OCI-M2 (cell line): Measurements from ENCODE around the gene HPSE2.

Experiments
- DNase-seq: peaks from one replicate; lab custom pipeline; 2025; ENCODE audit not compliant: unreplicated experiment; lab: John Stamatoyannopoulos, UW

HPSE2 gene

DNA sequence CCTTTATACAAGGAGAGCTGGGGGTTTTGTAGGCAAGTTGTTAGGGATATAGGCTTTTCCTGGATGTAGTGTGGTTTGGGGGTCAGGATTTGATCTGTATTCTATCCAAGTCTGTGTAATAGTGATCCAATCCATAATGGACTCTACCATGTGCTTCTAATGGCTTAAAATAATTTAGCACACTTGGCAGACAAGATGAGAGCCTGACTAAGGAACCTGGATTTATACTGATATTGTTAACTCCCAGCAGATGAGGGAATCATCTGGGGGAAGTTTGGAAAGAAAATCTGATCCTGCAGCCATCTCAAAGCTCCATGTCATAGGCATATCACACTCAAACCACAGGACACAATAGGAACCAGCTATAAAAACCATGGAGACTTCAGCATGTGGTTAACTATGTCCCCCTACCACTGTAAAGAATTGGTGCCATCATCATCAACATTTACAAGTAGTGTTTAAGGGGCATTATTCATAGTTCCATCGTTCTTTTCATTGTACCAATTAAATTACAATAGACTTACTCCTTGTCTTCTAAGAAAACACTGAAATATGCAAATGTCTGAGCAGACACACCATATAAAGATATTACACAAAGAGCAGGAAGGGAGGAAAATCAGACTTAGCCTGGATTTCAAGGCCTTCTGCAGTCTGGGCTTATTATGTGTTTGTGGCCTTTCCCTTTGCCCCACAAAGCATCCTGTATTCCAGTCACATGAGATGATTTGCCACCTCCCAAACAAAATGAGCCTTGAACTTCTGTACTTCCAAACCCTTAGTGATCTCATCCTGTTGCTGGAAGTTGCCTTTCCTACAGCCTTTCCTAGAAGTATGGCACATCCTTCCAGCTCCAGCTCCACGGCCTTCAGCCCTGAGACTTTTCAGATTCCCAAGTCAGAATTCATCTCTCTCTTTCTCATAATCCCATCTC is 766.4 kb downstream of the HPSE2 start:
- no peak for DNase-seq

GRCh38 chr10:98467506-98468318 is 767.9 kb downstream of the HPSE2 start:
- DNase-seq = peak; percentile 90

- DNase-seq = peak; percentile 90
Observed at GRCh38 chr10:98466861-98467505, 768.7 kb downstream of the HPSE2 start.

DNA sequence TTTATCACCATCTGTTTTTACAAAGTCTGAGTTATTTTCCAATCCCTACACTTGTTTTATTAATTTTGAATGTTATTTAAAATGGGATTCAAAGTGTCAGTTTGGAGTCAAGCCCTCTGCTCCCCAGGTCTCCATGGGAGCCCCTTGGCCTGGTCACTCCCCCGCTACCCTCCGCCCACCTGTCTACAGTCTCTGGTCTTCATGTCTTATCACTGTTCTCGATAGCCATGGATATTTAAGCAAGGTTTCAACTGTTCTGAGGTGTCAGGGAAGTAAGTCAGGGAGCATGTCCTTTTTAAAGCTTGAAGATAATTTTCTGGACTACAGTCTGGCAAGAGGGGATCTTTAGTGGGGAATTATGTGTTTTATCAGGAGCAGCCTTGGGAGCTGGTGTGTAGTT is 769.8 kb downstream of the HPSE2 start:
- no peak for DNase-seq

- DNase-seq = no peak
Observed at GRCh38 chr10:98463976-98464754, 771.5 kb downstream of the HPSE2 start.

DNA sequence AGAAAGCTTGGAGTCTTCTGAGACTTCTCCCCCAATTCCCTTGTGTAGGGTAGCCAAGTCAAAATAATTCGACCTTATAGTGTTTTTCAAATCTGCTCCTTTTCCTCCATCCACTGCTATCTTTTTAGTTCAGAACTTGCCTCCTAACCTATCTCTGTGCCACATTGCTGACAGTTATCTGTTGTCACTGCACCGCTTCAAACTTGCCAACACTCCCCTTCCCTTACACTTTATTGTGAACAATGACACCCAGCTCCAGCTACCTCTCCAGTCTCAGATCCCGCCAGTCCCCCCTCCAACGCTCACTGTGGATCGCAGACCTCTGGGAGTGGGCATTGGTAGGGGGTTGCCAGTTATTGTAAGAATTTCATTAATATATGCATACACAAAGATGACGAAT is 772.6 kb downstream of the HPSE2 start:
- DNase-seq = peak; percentile 44

GRCh38 chr10:98461500-98461842 is 774.2 kb downstream of the HPSE2 start:
- no peak for DNase-seq

DNA sequence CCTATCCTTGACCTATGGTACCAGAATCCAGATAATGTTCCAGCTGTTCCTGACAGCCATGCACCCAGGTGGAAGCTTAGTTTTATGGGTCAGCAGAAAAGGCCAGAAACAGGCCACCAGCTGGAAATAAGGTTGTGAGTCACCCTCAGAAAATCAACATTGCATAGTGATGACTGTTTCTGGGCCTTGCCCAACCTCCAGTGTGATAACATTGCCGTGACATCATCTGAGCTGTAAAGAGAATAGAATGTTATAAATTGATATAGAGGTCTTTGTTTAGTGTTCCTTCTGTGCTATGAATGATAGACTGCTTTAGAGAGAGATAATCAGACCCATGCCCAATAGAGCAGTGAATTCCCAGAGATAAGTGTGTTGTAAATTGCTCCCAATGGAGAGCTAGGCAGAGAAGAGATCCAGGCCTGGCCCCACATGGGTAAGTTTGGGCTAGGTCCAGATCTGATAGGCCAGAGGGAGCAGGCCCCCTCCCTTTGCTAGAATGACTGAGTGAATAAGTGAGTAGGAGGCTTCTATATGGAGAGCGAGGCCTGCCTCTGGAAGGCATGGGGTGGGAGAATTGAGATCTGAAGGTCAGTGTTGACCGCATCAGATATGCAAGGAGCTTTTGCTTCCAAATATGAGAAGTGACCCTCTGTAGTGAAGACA is 774.7 kb downstream of the HPSE2 start:
- DNase-seq = peak; percentile 98

- DNase-seq = no peak
Observed at GRCh38 chr10:98458809-98459784, 776.6 kb downstream of the HPSE2 start.

GRCh38 chr10:98457721-98458120 is 777.9 kb downstream of the HPSE2 start:
- DNase-seq = no peak

DNA sequence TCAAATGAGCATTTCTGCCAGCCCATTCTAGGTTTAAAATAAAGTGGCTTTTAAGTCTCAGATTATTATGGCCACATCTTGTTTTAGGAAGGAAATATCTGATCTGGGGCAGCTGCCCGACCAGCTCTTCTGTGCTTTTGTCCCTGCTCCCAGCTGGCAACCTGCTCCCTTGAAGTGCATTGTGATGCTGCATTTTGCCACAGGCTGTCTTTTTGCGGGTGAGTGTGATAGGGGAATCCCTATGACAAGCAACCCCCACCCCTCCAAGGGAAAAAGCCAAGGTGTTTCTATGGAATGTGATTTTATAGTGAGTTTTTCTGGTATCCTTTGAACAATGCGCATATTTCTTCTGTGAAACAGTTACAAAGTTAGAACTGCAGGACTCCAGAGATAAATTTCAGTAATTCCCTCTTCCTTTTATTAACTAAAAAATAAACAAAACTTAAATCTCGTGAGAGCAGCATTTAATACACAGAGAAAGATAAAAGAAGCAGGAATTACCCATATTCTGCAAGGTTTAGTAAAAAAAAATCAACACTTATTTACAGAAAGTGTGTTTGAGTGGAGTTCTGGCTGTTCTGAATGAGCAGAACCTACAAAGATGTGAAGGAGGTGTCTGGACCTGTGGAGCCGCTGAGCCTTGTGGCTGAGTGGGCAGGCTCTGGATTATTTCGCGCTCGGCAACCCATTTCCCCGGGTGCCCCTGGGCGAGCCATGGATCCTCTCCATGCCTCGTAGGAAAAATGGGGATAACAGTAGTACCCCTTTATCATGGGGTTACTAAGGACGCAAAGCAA is 778.8 kb downstream of the HPSE2 start:
- DNase-seq = no peak

GRCh38 chr10:98456043-98456570 is 779.5 kb downstream of the HPSE2 start:
- no peak for DNase-seq

- DNase-seq = no peak
Observed at GRCh38 chr10:98453729-98454128, 781.9 kb downstream of the HPSE2 start.

DNA sequence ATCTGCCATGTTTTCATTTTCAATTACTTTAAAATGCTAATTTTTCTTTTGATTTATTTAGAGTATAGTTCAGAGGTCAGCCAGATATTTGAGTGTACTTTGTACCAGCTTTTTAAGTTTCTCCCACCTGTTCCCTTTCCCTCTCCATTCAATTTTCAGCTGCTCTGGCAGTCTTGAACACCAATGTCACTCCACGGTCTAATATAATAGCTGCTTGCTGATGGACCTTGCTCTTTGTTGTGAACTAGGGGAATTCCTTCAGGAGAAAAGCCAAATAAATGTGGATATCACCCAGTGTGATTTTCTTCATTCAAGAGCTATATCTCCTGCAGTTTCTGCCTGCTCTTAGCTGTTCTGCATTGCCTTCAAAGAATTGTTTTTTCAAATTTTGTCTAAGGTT is 785.0 kb downstream of the HPSE2 start:
- no peak for DNase-seq

- no peak for DNase-seq
Observed at GRCh38 chr10:98449287-98449686, 786.4 kb downstream of the HPSE2 start.

DNA sequence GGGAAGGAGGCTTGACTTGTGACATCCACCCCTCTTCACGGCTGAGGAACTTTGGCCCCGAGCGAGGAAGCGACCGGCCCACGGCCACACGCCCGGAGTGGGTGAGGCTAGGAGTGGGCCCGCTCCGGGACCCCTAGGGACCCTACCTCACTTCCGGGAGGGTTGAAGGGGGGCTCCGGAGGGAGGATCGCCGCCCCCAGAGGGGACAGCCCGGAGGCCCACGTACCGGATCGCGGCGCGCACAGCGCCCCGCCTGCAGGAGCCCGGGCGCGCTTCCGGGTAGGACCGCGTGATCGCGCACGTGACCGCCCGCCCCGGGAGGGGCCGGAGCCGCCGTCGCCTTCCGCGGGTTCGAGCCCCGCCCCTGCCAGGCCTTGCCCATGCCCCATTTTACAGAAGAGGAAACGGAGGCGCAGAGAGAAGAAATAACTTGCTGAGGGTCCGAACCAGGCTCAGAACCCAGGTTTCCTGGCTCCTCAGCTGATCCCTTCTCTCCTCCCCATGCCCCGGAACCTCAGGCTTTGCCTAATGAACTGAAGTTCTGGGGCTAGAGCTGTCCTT is 788.9 kb downstream of the HPSE2 start, which contains the start of gene HPS1:
Gene HPS1, minus strand, starts transcription at position 275 of the 561 bp plus-strand sequence. CDS start 3,695 bp downstream, outside the sequence.
- DNase-seq = no peak

GRCh38 chr10:98446151-98446660 is 789.4 kb downstream of the HPSE2 start:
- no peak for DNase-seq
